GM23338 (cell line): ENCODE data around the gene KRTAP9-6.

ENCODE experiments used
- CREB1 ChIP-seq: fragments of 250-450 bp; sonication (Bioruptor Pico); IDR thresholded peaks from 2 replicates; pipeline ENCODE4 v1.5.0; 2020; ENCODE audit warnings: low read depth, mild to moderate bottlenecking, moderate library complexity
- EZH2 ChIP-seq: fragments of 200-600 bp; sonication (generic); IDR thresholded peaks from one replicate; pipeline ENCODE4 v1.8.0; 2017; ENCODE audit warnings: antibody characterized with exemption, mild to moderate bottlenecking, low read depth; ENCODE audit not compliant: unreplicated experiment
- EZH2phosphoT487 ChIP-seq: fragments of 200-600 bp; sonication (generic); IDR thresholded peaks from one replicate; pipeline ENCODE4 v1.8.1; 2018; ENCODE audit warnings: antibody characterized with exemption; ENCODE audit not compliant: unreplicated experiment
- JUNB ChIP-seq: IDR thresholded peaks from one replicate; pipeline ENCODE4 v1.6.1; 2016; ENCODE audit warnings: antibody characterized with exemption; ENCODE audit not compliant: unreplicated experiment
- NANOG ChIP-seq: IDR thresholded peaks from 2 replicates; pipeline ENCODE4 v1.6.1; 2016; ENCODE audit warnings: antibody characterized with exemption, borderline replicate concordance
- POLR2AphosphoS5 ChIP-seq: IDR thresholded peaks from 2 replicates; pipeline ENCODE4 v1.6.1; 2016; ENCODE audit warnings: antibody characterized with exemption, low read depth
- STAT1 ChIP-seq: IDR thresholded peaks from one replicate; pipeline ENCODE4 v1.6.1; 2016; ENCODE audit warnings: antibody characterized with exemption; ENCODE audit not compliant: unreplicated experiment
- ZNF114 ChIP-seq: fragments of 250-450 bp; sonication (Bioruptor Pico); IDR thresholded peaks from 2 replicates; pipeline ENCODE4 v1.5.0; 2020; ENCODE audit warnings: mild to moderate bottlenecking, moderate library complexity
- TF ChIP-seq, protein P1 (sequence below), 2 experiments: fragments of 200-600 bp in 1 of 2; sonication (generic) in 1 of 2; conservative IDR thresholded peaks; 2 replicates each; pipeline versions ENCODE4 v1.5.1 to v1.6.1; 2016 to 2017; ENCODE audit warnings: antibody characterized with exemption in 2 of 2, low read depth in 2 of 2, mild to moderate bottlenecking in 2 of 2, moderate library complexity in 1 of 2
- TF ChIP-seq, protein P2 (sequence below): IDR thresholded peaks from 2 replicates; pipeline ENCODE4 v1.6.1; 2016; ENCODE audit warnings: antibody characterized with exemption
- TF ChIP-seq, protein P3 (sequence below): IDR thresholded peaks from one replicate; pipeline ENCODE4 v1.6.1; 2018; ENCODE audit warnings: antibody characterized with exemption; ENCODE audit not compliant: unreplicated experiment
- TF ChIP-seq, protein P4 (sequence below): fragments of 250-450 bp; sonication (Bioruptor Pico); IDR thresholded peaks from 2 replicates; pipeline ENCODE4 v1.5.0; 2020; ENCODE audit warnings: mild to moderate bottlenecking, moderate library complexity

DNA sequence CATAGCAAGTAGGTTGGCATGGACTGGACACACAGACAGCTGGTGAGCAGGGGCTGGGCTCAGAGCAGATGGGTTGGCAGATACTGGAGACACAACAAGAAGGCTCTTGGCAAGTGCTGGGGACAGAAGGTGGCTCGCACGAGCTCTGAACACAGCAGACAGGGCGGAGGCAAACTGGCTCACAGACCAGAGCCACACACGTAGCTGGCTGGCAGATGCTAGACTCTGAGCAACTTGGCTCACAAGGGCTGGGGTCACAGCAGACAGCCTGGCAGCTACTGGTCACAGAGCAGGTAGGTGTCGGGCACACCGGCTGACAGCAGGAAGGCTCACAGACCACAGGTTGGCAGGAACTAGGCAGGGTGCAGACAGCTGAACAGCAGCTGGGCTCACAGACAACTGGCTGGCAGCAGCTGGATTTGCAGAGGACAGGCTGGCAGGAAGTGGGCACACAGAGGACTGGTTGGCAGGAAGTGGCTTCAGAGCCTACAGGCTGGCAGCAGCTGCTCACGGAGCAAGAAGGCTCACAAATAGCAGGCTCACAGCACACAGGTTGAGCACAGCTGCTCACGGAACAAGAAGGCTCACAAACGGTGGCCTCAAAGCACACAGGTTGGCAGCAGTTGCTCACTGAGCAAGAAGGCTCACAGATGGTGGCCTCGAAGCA is 43.2 kb downstream of the KRTAP9-6 start:
- TF ChIP-seq, protein P1, sequence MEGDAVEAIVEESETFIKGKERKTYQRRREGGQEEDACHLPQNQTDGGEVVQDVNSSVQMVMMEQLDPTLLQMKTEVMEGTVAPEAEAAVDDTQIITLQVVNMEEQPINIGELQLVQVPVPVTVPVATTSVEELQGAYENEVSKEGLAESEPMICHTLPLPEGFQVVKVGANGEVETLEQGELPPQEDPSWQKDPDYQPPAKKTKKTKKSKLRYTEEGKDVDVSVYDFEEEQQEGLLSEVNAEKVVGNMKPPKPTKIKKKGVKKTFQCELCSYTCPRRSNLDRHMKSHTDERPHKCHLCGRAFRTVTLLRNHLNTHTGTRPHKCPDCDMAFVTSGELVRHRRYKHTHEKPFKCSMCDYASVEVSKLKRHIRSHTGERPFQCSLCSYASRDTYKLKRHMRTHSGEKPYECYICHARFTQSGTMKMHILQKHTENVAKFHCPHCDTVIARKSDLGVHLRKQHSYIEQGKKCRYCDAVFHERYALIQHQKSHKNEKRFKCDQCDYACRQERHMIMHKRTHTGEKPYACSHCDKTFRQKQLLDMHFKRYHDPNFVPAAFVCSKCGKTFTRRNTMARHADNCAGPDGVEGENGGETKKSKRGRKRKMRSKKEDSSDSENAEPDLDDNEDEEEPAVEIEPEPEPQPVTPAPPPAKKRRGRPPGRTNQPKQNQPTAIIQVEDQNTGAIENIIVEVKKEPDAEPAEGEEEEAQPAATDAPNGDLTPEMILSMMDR (conservative IDR thresholded peaks at IDR 0.05; ENCODE audit: low read depth in 2 of 2), result no peak
- TF ChIP-seq EZH2 (no peak), POLR2AphosphoS5 (no peak), ZNF114 (no peak), JUNB (no peak), CREB1 (CRISPR knock-in tag) (no peak), EZH2phosphoT487 (no peak), NANOG (no peak), STAT1 (no peak)
- TF ChIP-seq, protein P2, sequence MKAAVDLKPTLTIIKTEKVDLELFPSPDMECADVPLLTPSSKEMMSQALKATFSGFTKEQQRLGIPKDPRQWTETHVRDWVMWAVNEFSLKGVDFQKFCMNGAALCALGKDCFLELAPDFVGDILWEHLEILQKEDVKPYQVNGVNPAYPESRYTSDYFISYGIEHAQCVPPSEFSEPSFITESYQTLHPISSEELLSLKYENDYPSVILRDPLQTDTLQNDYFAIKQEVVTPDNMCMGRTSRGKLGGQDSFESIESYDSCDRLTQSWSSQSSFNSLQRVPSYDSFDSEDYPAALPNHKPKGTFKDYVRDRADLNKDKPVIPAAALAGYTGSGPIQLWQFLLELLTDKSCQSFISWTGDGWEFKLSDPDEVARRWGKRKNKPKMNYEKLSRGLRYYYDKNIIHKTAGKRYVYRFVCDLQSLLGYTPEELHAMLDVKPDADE, result no peak
- TF ChIP-seq, protein P3, sequence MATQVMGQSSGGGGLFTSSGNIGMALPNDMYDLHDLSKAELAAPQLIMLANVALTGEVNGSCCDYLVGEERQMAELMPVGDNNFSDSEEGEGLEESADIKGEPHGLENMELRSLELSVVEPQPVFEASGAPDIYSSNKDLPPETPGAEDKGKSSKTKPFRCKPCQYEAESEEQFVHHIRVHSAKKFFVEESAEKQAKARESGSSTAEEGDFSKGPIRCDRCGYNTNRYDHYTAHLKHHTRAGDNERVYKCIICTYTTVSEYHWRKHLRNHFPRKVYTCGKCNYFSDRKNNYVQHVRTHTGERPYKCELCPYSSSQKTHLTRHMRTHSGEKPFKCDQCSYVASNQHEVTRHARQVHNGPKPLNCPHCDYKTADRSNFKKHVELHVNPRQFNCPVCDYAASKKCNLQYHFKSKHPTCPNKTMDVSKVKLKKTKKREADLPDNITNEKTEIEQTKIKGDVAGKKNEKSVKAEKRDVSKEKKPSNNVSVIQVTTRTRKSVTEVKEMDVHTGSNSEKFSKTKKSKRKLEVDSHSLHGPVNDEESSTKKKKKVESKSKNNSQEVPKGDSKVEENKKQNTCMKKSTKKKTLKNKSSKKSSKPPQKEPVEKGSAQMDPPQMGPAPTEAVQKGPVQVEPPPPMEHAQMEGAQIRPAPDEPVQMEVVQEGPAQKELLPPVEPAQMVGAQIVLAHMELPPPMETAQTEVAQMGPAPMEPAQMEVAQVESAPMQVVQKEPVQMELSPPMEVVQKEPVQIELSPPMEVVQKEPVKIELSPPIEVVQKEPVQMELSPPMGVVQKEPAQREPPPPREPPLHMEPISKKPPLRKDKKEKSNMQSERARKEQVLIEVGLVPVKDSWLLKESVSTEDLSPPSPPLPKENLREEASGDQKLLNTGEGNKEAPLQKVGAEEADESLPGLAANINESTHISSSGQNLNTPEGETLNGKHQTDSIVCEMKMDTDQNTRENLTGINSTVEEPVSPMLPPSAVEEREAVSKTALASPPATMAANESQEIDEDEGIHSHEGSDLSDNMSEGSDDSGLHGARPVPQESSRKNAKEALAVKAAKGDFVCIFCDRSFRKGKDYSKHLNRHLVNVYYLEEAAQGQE, result no peak
- TF ChIP-seq, protein P4, sequence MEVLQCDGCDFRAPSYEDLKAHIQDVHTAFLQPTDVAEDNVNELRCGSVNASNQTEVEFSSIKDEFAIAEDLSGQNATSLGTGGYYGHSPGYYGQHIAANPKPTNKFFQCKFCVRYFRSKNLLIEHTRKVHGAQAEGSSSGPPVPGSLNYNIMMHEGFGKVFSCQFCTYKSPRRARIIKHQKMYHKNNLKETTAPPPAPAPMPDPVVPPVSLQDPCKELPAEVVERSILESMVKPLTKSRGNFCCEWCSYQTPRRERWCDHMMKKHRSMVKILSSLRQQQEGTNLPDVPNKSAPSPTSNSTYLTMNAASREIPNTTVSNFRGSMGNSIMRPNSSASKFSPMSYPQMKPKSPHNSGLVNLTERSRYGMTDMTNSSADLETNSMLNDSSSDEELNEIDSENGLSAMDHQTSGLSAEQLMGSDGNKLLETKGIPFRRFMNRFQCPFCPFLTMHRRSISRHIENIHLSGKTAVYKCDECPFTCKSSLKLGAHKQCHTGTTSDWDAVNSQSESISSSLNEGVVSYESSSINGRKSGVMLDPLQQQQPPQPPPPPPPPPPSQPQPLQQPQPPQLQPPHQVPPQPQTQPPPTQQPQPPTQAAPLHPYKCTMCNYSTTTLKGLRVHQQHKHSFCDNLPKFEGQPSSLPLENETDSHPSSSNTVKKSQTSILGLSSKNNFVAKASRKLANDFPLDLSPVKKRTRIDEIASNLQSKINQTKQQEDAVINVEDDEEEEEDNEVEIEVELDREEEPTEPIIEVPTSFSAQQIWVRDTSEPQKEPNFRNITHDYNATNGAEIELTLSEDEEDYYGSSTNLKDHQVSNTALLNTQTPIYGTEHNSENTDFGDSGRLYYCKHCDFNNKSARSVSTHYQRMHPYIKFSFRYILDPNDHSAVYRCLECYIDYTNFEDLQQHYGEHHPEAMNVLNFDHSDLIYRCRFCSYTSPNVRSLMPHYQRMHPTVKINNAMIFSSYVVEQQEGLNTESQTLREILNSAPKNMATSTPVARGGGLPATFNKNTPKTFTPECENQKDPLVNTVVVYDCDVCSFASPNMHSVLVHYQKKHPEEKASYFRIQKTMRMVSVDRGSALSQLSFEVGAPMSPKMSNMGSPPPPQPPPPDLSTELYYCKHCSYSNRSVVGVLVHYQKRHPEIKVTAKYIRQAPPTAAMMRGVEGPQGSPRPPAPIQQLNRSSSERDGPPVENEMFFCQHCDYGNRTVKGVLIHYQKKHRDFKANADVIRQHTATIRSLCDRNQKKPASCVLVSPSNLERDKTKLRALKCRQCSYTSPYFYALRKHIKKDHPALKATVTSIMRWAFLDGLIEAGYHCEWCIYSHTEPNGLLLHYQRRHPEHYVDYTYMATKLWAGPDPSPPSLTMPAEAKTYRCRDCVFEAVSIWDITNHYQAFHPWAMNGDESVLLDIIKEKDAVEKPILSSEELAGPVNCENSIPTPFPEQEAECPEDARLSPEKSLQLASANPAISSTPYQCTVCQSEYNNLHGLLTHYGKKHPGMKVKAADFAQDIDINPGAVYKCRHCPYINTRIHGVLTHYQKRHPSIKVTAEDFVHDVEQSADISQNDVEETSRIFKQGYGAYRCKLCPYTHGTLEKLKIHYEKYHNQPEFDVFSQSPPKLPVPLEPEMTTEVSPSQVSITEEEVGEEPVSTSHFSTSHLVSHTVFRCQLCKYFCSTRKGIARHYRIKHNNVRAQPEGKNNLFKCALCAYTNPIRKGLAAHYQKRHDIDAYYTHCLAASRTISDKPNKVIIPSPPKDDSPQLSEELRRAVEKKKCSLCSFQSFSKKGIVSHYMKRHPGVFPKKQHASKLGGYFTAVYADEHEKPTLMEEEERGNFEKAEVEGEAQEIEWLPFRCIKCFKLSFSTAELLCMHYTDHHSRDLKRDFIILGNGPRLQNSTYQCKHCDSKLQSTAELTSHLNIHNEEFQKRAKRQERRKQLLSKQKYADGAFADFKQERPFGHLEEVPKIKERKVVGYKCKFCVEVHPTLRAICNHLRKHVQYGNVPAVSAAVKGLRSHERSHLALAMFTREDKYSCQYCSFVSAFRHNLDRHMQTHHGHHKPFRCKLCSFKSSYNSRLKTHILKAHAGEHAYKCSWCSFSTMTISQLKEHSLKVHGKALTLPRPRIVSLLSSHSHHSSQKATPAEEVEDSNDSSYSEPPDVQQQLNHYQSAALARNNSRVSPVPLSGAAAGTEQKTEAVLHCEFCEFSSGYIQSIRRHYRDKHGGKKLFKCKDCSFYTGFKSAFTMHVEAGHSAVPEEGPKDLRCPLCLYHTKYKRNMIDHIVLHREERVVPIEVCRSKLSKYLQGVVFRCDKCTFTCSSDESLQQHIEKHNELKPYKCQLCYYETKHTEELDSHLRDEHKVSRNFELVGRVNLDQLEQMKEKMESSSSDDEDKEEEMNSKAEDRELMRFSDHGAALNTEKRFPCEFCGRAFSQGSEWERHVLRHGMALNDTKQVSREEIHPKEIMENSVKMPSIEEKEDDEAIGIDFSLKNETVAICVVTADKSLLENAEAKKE (CRISPR knock-in tag), result no peak
